H54 (cell line): ENCODE data around the gene AGBL5.

ENCODE experiments used
- DNase-seq: peaks from one replicate; pipeline ENCODE4 v3.0.0; 2011; ENCODE audit warnings: low spot score, mixed read lengths; ENCODE audit not compliant: insufficient read length
- FAIRE-seq: peaks from 3 replicates; lab custom pipeline; 2011; peaks lifted over from hg19 to GRCh38; lab: Jason Lieb, UNC
- POLR2A ChIP-seq: IDR thresholded peaks from 2 replicates; pipeline ENCODE4 v1.6.1; 2011; ENCODE audit warnings: low read depth, mild to moderate bottlenecking, low read length

The AGBL5 gene

GRCh38 chr2:27051902-27052645 is 606 bp downstream of the AGBL5 start:
- DNase-seq (no peak), FAIRE-seq (no peak)
- peak; percentile 3; the same call in 1 of the 2 replicates for TF ChIP-seq POLR2A

- FAIRE-seq, result no peak
- DNase-seq, result no peak
- no peak for TF ChIP-seq POLR2A
Measured at GRCh38 chr2:27053321-27053720, 1.9 kb downstream of the AGBL5 start.

GRCh38 chr2:27053776-27054175 is 2.3 kb downstream of the AGBL5 start:
- FAIRE-seq (no peak), DNase-seq (no peak)
- no peak for TF ChIP-seq POLR2A

- FAIRE-seq (no peak), DNase-seq (no peak)
- no peak for TF ChIP-seq POLR2A
Measured at GRCh38 chr2:27054721-27055120, 3.3 kb downstream of the AGBL5 start.

- DNase-seq, result no peak
- no peak for TF ChIP-seq POLR2A
- no peak for FAIRE-seq
Measured at GRCh38 chr2:27057184-27057583, 5.7 kb downstream of the AGBL5 start.

- TF ChIP-seq POLR2A, result no peak
- no peak for FAIRE-seq
- no peak for DNase-seq
Measured at GRCh38 chr2:27058210-27058609, 6.7 kb downstream of the AGBL5 start.

GRCh38 chr2:27059141-27059820 is 7.8 kb downstream of the AGBL5 start:
- no peak for TF ChIP-seq POLR2A

GRCh38 chr2:27060323-27060722 is 8.9 kb downstream of the AGBL5 start:
- DNase-seq (no peak), FAIRE-seq (no peak)
- TF ChIP-seq POLR2A, result no peak

More at GRCh38 chr2:27059141-27059820, 7.8 kb downstream of the AGBL5 start:
- no peak for FAIRE-seq
- no peak for DNase-seq

GRCh38 chr2:27065128-27065527 is 13.7 kb downstream of the AGBL5 start:
- FAIRE-seq (no peak), DNase-seq (no peak)
- no peak for TF ChIP-seq POLR2A

GRCh38 chr2:27067385-27067784 is 15.9 kb downstream of the AGBL5 start:
- no peak for TF ChIP-seq POLR2A
- DNase-seq, result no peak
- FAIRE-seq, result no peak

GRCh38 chr2:27069436-27069835 is 18.0 kb downstream of the AGBL5 start:
- no peak for FAIRE-seq
- DNase-seq, result no peak
- no peak for TF ChIP-seq POLR2A

- no peak for TF ChIP-seq POLR2A
- DNase-seq (no peak), FAIRE-seq (no peak)
Measured at GRCh38 chr2:27069961-27070618, 18.6 kb downstream of the AGBL5 start.

- FAIRE-seq (no peak), DNase-seq (no peak)
- TF ChIP-seq POLR2A, result no peak
Measured at GRCh38 chr2:27070653-27071276, 19.3 kb downstream of the AGBL5 start.
